Measurements from ENCODE around the gene KCNJ6.

Gene KCNJ6

DNA sequence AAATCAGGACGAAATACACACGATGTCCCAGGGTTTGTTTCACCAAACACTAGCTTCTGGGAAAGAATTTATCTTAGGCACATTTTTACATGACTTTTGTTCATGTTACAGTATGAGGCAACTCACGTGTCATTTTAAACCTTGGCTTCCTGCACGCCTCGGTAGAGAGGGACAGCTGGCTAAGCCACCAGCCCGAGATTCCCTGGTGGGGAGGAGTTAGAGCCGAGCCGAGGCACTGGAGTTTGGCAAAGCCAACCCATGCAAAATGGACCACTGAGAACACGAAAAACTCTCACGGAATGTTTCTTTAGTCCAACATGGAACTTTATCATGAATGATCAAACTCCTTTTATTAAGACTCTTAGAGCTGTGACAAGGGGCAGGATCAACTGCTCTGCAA is 309.7 kb downstream of the KCNJ6 start:
- Histone ChIP-seq H3K9me2 (ENCODE audit: low read depth, low read length) (no peaks in the 10 kb centered on the region), H3K4me2 (ENCODE audit: low read length) (no peak overlapping the region), H3K79me2 (ENCODE audit: insufficient read depth, low read length) (no peaks in the 10 kb centered on the region), H3K9ac (ENCODE audit: low read length) (no peak overlapping the region), H3K27ac (ENCODE audit: low read depth, low read length, poor library complexity, severe bottlenecking) (no peak overlapping the region), H3K9me3 (ENCODE audit: low read length) (no peaks in the 10 kb centered on the region), H4K20me1 (ENCODE audit: insufficient read depth, low read length) (no peaks in the 10 kb centered on the region), H2AFZ (ENCODE audit: low read length) (no peak overlapping the region), H3K36me3 (ENCODE audit: insufficient read depth, low read length) (no peaks in the 10 kb centered on the region), H3K27me3 (ENCODE audit: insufficient read depth, low read length) (no peaks in the 10 kb centered on the region), H3K4me1 (ENCODE audit: insufficient read depth, low read length, severe bottlenecking) (no peaks in the 10 kb centered on the region), H3K4me3 (ENCODE audit: low read depth, low read length, poor library complexity, severe bottlenecking) (no peak overlapping the region), H3F3A (ENCODE audit: insufficient read depth, low read length) (no peaks in the 10 kb centered on the region)
- no peak for TF ChIP-seq EZH2 (IDR thresholded peaks at IDR 0.05; ENCODE audit: borderline replicate concordance, low read length)
- TF ChIP-seq, protein P1, sequence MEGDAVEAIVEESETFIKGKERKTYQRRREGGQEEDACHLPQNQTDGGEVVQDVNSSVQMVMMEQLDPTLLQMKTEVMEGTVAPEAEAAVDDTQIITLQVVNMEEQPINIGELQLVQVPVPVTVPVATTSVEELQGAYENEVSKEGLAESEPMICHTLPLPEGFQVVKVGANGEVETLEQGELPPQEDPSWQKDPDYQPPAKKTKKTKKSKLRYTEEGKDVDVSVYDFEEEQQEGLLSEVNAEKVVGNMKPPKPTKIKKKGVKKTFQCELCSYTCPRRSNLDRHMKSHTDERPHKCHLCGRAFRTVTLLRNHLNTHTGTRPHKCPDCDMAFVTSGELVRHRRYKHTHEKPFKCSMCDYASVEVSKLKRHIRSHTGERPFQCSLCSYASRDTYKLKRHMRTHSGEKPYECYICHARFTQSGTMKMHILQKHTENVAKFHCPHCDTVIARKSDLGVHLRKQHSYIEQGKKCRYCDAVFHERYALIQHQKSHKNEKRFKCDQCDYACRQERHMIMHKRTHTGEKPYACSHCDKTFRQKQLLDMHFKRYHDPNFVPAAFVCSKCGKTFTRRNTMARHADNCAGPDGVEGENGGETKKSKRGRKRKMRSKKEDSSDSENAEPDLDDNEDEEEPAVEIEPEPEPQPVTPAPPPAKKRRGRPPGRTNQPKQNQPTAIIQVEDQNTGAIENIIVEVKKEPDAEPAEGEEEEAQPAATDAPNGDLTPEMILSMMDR (IDR thresholded peaks at IDR 0.05; ENCODE audit: low read length): no peak

GRCh38 chr21:37605006-37605405 is 311.3 kb downstream of the KCNJ6 start:
- H3K27me3 ChIP-seq (ENCODE audit: insufficient read depth, low read length): no peaks in the 10 kb centered on the region
- TF ChIP-seq, protein P1 (IDR thresholded peaks at IDR 0.05; ENCODE audit: low read length): no peak
- TF ChIP-seq EZH2 (IDR thresholded peaks at IDR 0.05; ENCODE audit: borderline replicate concordance, low read length): no peak

GRCh38 chr21:37603129-37603528 is 313.1 kb downstream of the KCNJ6 start:
- Histone ChIP-seq H3K27me3 (ENCODE audit: insufficient read depth, low read length) (no peaks in the 10 kb centered on the region; the same call in 1 of the 2 replicates), H3K79me2 (ENCODE audit: insufficient read depth, low read length) (no peaks in the 10 kb centered on the region), H3K27ac (ENCODE audit: low read depth, low read length, poor library complexity, severe bottlenecking) (no peak overlapping the region), H3K36me3 (ENCODE audit: insufficient read depth, low read length) (no peaks in the 10 kb centered on the region), H2AFZ (ENCODE audit: low read length) (no peak overlapping the region), H4K20me1 (ENCODE audit: insufficient read depth, low read length) (no peaks in the 10 kb centered on the region), H3K9ac (ENCODE audit: low read length) (no peak overlapping the region), H3K9me2 (ENCODE audit: low read depth, low read length) (no peaks in the 10 kb centered on the region), H3K4me3 (ENCODE audit: low read depth, low read length, poor library complexity, severe bottlenecking) (no peak overlapping the region), H3K4me1 (ENCODE audit: insufficient read depth, low read length, severe bottlenecking) (no peaks in the 10 kb centered on the region), H3K9me3 (ENCODE audit: low read length) (no peaks in the 10 kb centered on the region), H3F3A (ENCODE audit: insufficient read depth, low read length) (no peaks in the 10 kb centered on the region), H3K4me2 (ENCODE audit: low read length) (no peak overlapping the region)
- TF ChIP-seq, protein P1 (IDR thresholded peaks at IDR 0.05; ENCODE audit: low read length): no peak
- TF ChIP-seq EZH2 (IDR thresholded peaks at IDR 0.05; ENCODE audit: borderline replicate concordance, low read length): no peak

More at GRCh38 chr21:37605006-37605405, 311.3 kb downstream of the KCNJ6 start:
- Histone ChIP-seq H3F3A (ENCODE audit: insufficient read depth, low read length) (no peaks in the 10 kb centered on the region), H3K4me3 (ENCODE audit: low read depth, low read length, poor library complexity, severe bottlenecking) (no peak overlapping the region), H2AFZ (ENCODE audit: low read length) (no peak overlapping the region), H3K9me3 (ENCODE audit: low read length) (no peaks in the 10 kb centered on the region), H3K36me3 (ENCODE audit: insufficient read depth, low read length) (no peaks in the 10 kb centered on the region), H3K79me2 (ENCODE audit: insufficient read depth, low read length) (no peaks in the 10 kb centered on the region), H4K20me1 (ENCODE audit: insufficient read depth, low read length) (no peaks in the 10 kb centered on the region), H3K9me2 (ENCODE audit: low read depth, low read length) (no peaks in the 10 kb centered on the region), H3K9ac (ENCODE audit: low read length) (no peak overlapping the region), H3K4me1 (ENCODE audit: insufficient read depth, low read length, severe bottlenecking) (no peaks in the 10 kb centered on the region), H3K4me2 (ENCODE audit: low read length) (no peak overlapping the region), H3K27ac (ENCODE audit: low read depth, low read length, poor library complexity, severe bottlenecking) (no peak overlapping the region)
